Left renal pelvis (tissue), 4 donors: Measurements from ENCODE around the gene ASXL2. TPM values are rescaled to one million over a fixed set of nuclear protein-coding genes. Genes with fewer than 3 reads are reported as not detected.

Source experiments
- DNase-seq, 4 donors: peaks; one replicate each; pipeline ENCODE4 v3.0.0-alpha.2; 2013; ENCODE audit warnings: low read depth in 4 of 4, low spot score in 3 of 4
- polyA plus RNA-seq, 4 donors: library from polyadenylated mRNA; unstranded; fragments of 120-200 nt; gene quantifications; one replicate each; pipeline ENCODE4 v1.2.1, GENCODE V29; 2013; ENCODE audit not compliant: insufficient read length in 4 of 4

The ASXL2 gene
- polyA plus RNA-seq, 4 donors, result 15.6 to 23.5 (median 20.2) TPM

- DNase-seq, result no peak
Measured at GRCh38 chr2:25808006-25808383, 70.3 kb downstream of the ASXL2 start.

GRCh38 chr2:25806941-25807340 is 71.3 kb downstream of the ASXL2 start:
- DNase-seq, result no peak

- DNase-seq, result no peak
Measured at GRCh38 chr2:25805987-25806386, 72.3 kb downstream of the ASXL2 start.

GRCh38 chr2:25804338-25804737 is 73.9 kb downstream of the ASXL2 start:
- DNase-seq, result no peak

GRCh38 chr2:25799301-25799700 is 79.0 kb downstream of the ASXL2 start:
- no peak for DNase-seq

- no peak for DNase-seq
Measured at GRCh38 chr2:25797620-25798488, 80.4 kb downstream of the ASXL2 start.

- DNase-seq, result no peak
Measured at GRCh38 chr2:25794544-25795276, 83.6 kb downstream of the ASXL2 start.

- DNase-seq, result no peak
Measured at GRCh38 chr2:25790074-25790790, 88.1 kb downstream of the ASXL2 start.

GRCh38 chr2:25788457-25788856 is 89.8 kb downstream of the ASXL2 start:
- DNase-seq, result no peak

- no peak for DNase-seq
Measured at GRCh38 chr2:25787020-25787419, 91.3 kb downstream of the ASXL2 start.

- DNase-seq, result no peak
Measured at GRCh38 chr2:25784404-25784803, 93.9 kb downstream of the ASXL2 start.

- no peak for DNase-seq
Measured at GRCh38 chr2:25777077-25777476, 101.2 kb downstream of the ASXL2 start.

GRCh38 chr2:25772078-25772477 is 106.2 kb downstream of the ASXL2 start:
- no peak for DNase-seq

GRCh38 chr2:25763575-25763974 is 114.7 kb downstream of the ASXL2 start:
- no peak for DNase-seq

- DNase-seq, result no peak
Measured at GRCh38 chr2:25760297-25760696, 118.0 kb downstream of the ASXL2 start.

- no peak for DNase-seq
Measured at GRCh38 chr2:25758348-25758747, 119.9 kb downstream of the ASXL2 start.

- DNase-seq, result no peak
Measured at GRCh38 chr2:25757906-25758305, 120.4 kb downstream of the ASXL2 start.

- no peak for DNase-seq
Measured at GRCh38 chr2:25756536-25756935, 121.8 kb downstream of the ASXL2 start.

- DNase-seq, result no peak
Measured at GRCh38 chr2:25749676-25750075, 128.6 kb downstream of the ASXL2 start.

GRCh38 chr2:25744055-25744454 is 134.2 kb downstream of the ASXL2 start:
- DNase-seq, result no peak

- no peak for DNase-seq
Measured at GRCh38 chr2:25743132-25743830, 135.0 kb downstream of the ASXL2 start.
